ENCODE results near the gene STRIT1. TPM values are rescaled to one million over a fixed set of nuclear protein-coding genes. Genes with fewer than 3 reads are reported as not detected.

Gene STRIT1
- total and polyA plus RNA-seq, 9 of the 15 experiments (the other 6 are each of a cell fraction or from before 2014, with no cell fraction given) = not detected

- TF ChIP-seq SIX5 (IDR thresholded peaks at IDR 0.05; ENCODE audit: borderline replicate concordance in 1 of 2, insufficient read depth in 1 of 2, low read depth in 1 of 2, low read length in 2 of 2) (no peak), IRF1 (CRISPR knock-in tag; IDR thresholded peaks at IDR 0.05; ENCODE audit: borderline replicate concordance) (no peak), SMARCA5 (IDR thresholded peaks at IDR 0.05) (no peak), ZKSCAN1 (IDR thresholded peaks at IDR 0.05; ENCODE audit: low read depth, low read length) (no peak)
These were observed 22.2 kb downstream of the STRIT1 start (continued) for GRCh38 chr3:155271343-155271613.

- peak; percentile 73 for FAIRE-seq
- Histone ChIP-seq H3K4me1 (replicated peaks in 1 of 2; ENCODE audit: control insufficient read depth in 2 of 2, insufficient read depth in 2 of 2, low read length in 2 of 2) (peaks cover 10 to 22% of the 10 kb centered on the region in 2 experiments), H3K27me3 (ENCODE audit: control insufficient read depth in 2 of 2, insufficient read depth in 2 of 2, low read length in 2 of 2) (no peaks in the 10 kb centered on the region), H3K36me3 (ENCODE audit: control insufficient read depth, insufficient read depth, low read length) (no peaks in the 10 kb centered on the region), H3K9ac (ENCODE audit: insufficient read depth in 1 of 2, low read depth in 2 of 2, low read length in 2 of 2) (peak overlapping the region; percentile 75 to 77), H3K4me3 (peak overlapping the region; percentile 10; the same call in 1 of the 2 replicates), H3K79me2 (ENCODE audit: control insufficient read depth, insufficient read depth, low read length) (no peaks in the 10 kb centered on the region), H4K20me1 (replicated peaks; ENCODE audit: control insufficient read depth, insufficient read depth, low read length) (no peaks in the 10 kb centered on the region), H3K9me1 (ENCODE audit: control insufficient read depth, insufficient read depth, low read length) (no peaks in the 10 kb centered on the region), H3K9me3 (replicated peaks; ENCODE audit: control insufficient read depth, insufficient read depth, low read depth, low read length) (no peaks in the 10 kb centered on the region), H2AFZ (ENCODE audit: low read depth, low read length) (peak overlapping the region; percentile 98), H3K27ac (ENCODE audit: extremely low read depth, low read depth, low read length) (peak overlapping the region; percentile 88), H3K4me2 (ENCODE audit: insufficient read depth, low read length) (peak overlapping the region; percentile 76)
- ChIA-PET POLR2A (interaction anchor here (0.7 to 1.5 kb wide), 4 partner anchors 16 to 105 kb away, joined by 3 to 4 read pairs (median 4); no protein-coding TSS in a partner anchor), CTCF (ENCODE audit: low intra/inter-chr PET ratio) (no interaction called here)
- intact Hi-C loops (cut with micrococcal nuclease) = no loop called here
- ATAC-seq = peak; percentile 88
- in situ Hi-C loops (cut with MboI) = no loop called here
- peak; percentile 22 to 78 (median 54) for DNase-seq (ENCODE audit: extremely low read depth in 1 of 4, low spot score in 3 of 4)
- WGBS (ENCODE audit: insufficient coverage, low coverage, missing lambda C conversion rate) = 0% methylated on average over 8 of the region's 8 CpGs
- no TSS peak for BruUV-seq (replicated peaks)
- TF ChIP-seq FOXA3 (CRISPR knock-in tag; conservative IDR thresholded peaks at IDR 0.05 in 1 of 2, IDR thresholded peaks at IDR 0.05 in 1 of 2) = no peak
- no peak for TF ChIP-seq RBM25 (IDR thresholded peaks at IDR 0.05; ENCODE audit: low read depth, low read length, severe bottlenecking)
- no peak for TF ChIP-seq ETV1 (tag; conservative IDR thresholded peaks at IDR 0.05; ENCODE audit: low read depth)
- no peak for TF ChIP-seq BHLHE40 (IDR thresholded peaks at IDR 0.05; ENCODE audit: low read length)
- peak; percentile 53; the same call in 1 of the 2 replicates for TF ChIP-seq RFX1 (IDR thresholded peaks at IDR 0.05)
- no peak for TF ChIP-seq POLR2B (IDR thresholded peaks at IDR 0.05; ENCODE audit: low read depth, partially characterized antibody)
- no peak for TF ChIP-seq E2F5 (CRISPR knock-in tag; IDR thresholded peaks at IDR 0.05)
- TF ChIP-seq GTF2A2 (tag; IDR thresholded peaks at IDR 0.05) = no peak
- no peak for TF ChIP-seq MBD2 (IDR thresholded peaks at IDR 0.05; ENCODE audit: borderline replicate concordance, low read depth)
- 0 out of 2 replicates have a peak, but pooled peaks have one; percentile 60 for TF ChIP-seq NFRKB (IDR thresholded peaks at IDR 0.05; ENCODE audit: low read depth)
- no peak for TF ChIP-seq MTA1 (IDR thresholded peaks at IDR 0.05; ENCODE audit: borderline replicate concordance)
- no peak for TF ChIP-seq TCF7L2 (IDR thresholded peaks at IDR 0.05; ENCODE audit: low read depth, low read length)
- 0 out of 2 replicates have a peak, but pooled peaks have one; percentile 35 for TF ChIP-seq CTBP1 (IDR thresholded peaks at IDR 0.05; ENCODE audit: borderline replicate concordance)
- no peak for TF ChIP-seq FOXM1 (IDR thresholded peaks at IDR 0.05; ENCODE audit: low read depth)
- TF ChIP-seq FOXM1 (CRISPR knock-in tag; IDR thresholded peaks at IDR 0.05; ENCODE audit: low read depth) = no peak
- no peak for TF ChIP-seq CEBPB (tag; IDR thresholded peaks at IDR 0.05)
- TF ChIP-seq KLF10 (CRISPR knock-in tag; IDR thresholded peaks at IDR 0.05) = no peak
- no peak for TF ChIP-seq HEY1 (CRISPR knock-in tag; IDR thresholded peaks at IDR 0.05; ENCODE audit: borderline replicate concordance)
These were observed 22.8 kb downstream of the STRIT1 start for GRCh38 chr3:155270485-155271342.
